K562 (cell line): ENCODE results near the gene CFAP157. TPM values are rescaled to one million over a fixed set of nuclear protein-coding genes. Genes with fewer than 3 reads are reported as not detected.

Source experiments
- ATAC-seq: fragments of 200-7000 bp; cut with Tn5 transposase; 3 replicates; pipeline ENCODE4 v1.9.1; 2020; ENCODE audit warnings: moderate library complexity
- BruUV-seq: library from RNA; stranded (reverse); fragments of 400-500 nt; replicated peaks from 2 replicates; lab custom pipeline; 2021; lab: Mats Ljungman, UMichigan
- CTCF ChIA-PET: fragments of 300-600 bp; formaldehyde crosslinking; extraction: SDS; loops from one replicate; lab custom pipeline; 2021; ENCODE audit warnings: low intra/inter-chr PET ratio; lab: Yijun Ruan, JAX
- POLR2A ChIA-PET: fragments of 300-600, 350-650 bp; sonication (Branson Sonifier 250); formaldehyde crosslinking; extraction: SDS; loops from one replicate; lab custom pipeline; 2021; ENCODE audit warnings: antibody characterized with exemption, inconsistent platforms; lab: Yijun Ruan, JAX
- DNase-seq, 4 experiments: peaks; one replicate each; pipeline versions ENCODE4 v3.0.0 to v3.0.0-alpha.2; 2011 to 2018; ENCODE audit warnings: low spot score in 3 of 4, mixed read lengths in 3 of 4; ENCODE audit errors: extremely low read depth in 1 of 4
- FAIRE-seq: peaks from 2 replicates; lab custom pipeline; 2011; peaks lifted over from hg19 to GRCh38; lab: Jason Lieb, UNC
- H2AFZ ChIP-seq: 2 replicates; pipeline ENCODE4 v1.6.0; 2011; ENCODE audit warnings: low read depth, low read length, control low read depth, inconsistent platforms
- H3K27ac ChIP-seq: fragments of 200-600 bp; 3 replicates; pipeline ENCODE4 v1.8.0; 2011; ENCODE audit warnings: low read depth, mild to moderate bottlenecking, control low read depth, inconsistent platforms, low read length, moderate library complexity, mixed read lengths; ENCODE audit errors: extremely low read depth
- H3K27me3 ChIP-seq, 2 experiments: fragments of 300-600 bp in 1 of 2; 2 replicates in 1 of 2; 3 replicates in 1 of 2; pipeline versions ENCODE4 v1.6.0 to v1.8.0; 2011; ENCODE audit warnings: inconsistent platforms in 2 of 2, low read length in 2 of 2, mild to moderate bottlenecking in 1 of 2, mixed read lengths in 1 of 2, moderate library complexity in 1 of 2; ENCODE audit not compliant: control insufficient read depth in 2 of 2, insufficient read depth in 2 of 2
- H3K36me3 ChIP-seq: fragments of 300-600 bp; 3 replicates; pipeline ENCODE4 v1.8.0; 2011; ENCODE audit warnings: mild to moderate bottlenecking, low read length, inconsistent platforms; ENCODE audit not compliant: control insufficient read depth, insufficient read depth
- H3K4me1 ChIP-seq, 2 experiments: fragments of 200-600 bp in 1 of 2; replicated peaks in 1 of 2; 2 replicates in 1 of 2; 3 replicates in 1 of 2; pipeline versions ENCODE4 v1.5.1 to v1.8.0; 2011; ENCODE audit warnings: inconsistent platforms in 2 of 2, low read length in 2 of 2, mild to moderate bottlenecking in 1 of 2, mixed read lengths in 1 of 2, moderate library complexity in 1 of 2; ENCODE audit not compliant: control insufficient read depth in 2 of 2, insufficient read depth in 2 of 2
- H3K4me2 ChIP-seq: 2 replicates; pipeline ENCODE4 v1.6.1; 2011; ENCODE audit warnings: low read length, control low read depth, inconsistent platforms, mixed read lengths; ENCODE audit not compliant: insufficient read depth
- H3K4me3 ChIP-seq: fragments of 200-600 bp; sonication (generic), shearing (Covaris generic); 2 replicates; pipeline ENCODE4 v1.5.1; 2016; ENCODE audit warnings: control low read depth, inconsistent platforms
- H3K79me2 ChIP-seq: fragments of 200-600 bp; 3 replicates; pipeline ENCODE4 v1.8.0; 2011; ENCODE audit warnings: low read length, inconsistent platforms; ENCODE audit not compliant: control insufficient read depth, insufficient read depth
- H3K9ac ChIP-seq, 2 experiments: 2 replicates each; pipeline versions ENCODE4 v1.6.0 to v1.6.1; 2011; ENCODE audit warnings: low read depth in 2 of 2, low read length in 2 of 2, control low read depth in 1 of 2, inconsistent platforms in 1 of 2, mild to moderate bottlenecking in 1 of 2, mixed read lengths in 1 of 2; ENCODE audit not compliant: insufficient read depth in 1 of 2
- H3K9me1 ChIP-seq: one replicate; pipeline ENCODE4 v1.6.0; 2011; ENCODE audit warnings: inconsistent platforms, mild to moderate bottlenecking, low read length, moderate library complexity; ENCODE audit not compliant: control insufficient read depth, insufficient read depth
- H3K9me3 ChIP-seq: replicated peaks from 2 replicates; pipeline ENCODE4 v1.5.1; 2011; ENCODE audit warnings: low read depth, low read length, inconsistent platforms; ENCODE audit not compliant: control insufficient read depth, insufficient read depth
- H4K20me1 ChIP-seq: replicated peaks from 2 replicates; pipeline ENCODE4 v1.6.1; 2011; ENCODE audit warnings: low read length, inconsistent platforms, mixed read lengths; ENCODE audit not compliant: control insufficient read depth, insufficient read depth
- HMG20A ChIP-seq: fragments of 450-650 bp; formaldehyde crosslinking; conservative IDR thresholded peaks from 2 replicates; pipeline ENCODE4 v1.4.0; 2020; ENCODE audit warnings: mild to moderate bottlenecking, mixed read lengths
- RBFOX2 ChIP-seq: fragments of 200-400 bp; formaldehyde crosslinking; IDR thresholded peaks from 2 replicates; pipeline ENCODE4 v1.6.1; 2017; ENCODE audit warnings: low read depth, mild to moderate bottlenecking, low read length, moderate library complexity
- ZFPM2 ChIP-seq: fragments of 250-450 bp; sonication (Bioruptor Pico); IDR thresholded peaks from 2 replicates; pipeline ENCODE4 v1.5.1; 2022; ENCODE audit warnings: mild to moderate bottlenecking
- ZNF23 ChIP-seq: fragments of 250-450 bp; sonication (Bioruptor Pico); IDR thresholded peaks from 2 replicates; pipeline ENCODE4 v1.4.0; 2020; ENCODE audit warnings: mild to moderate bottlenecking
- WGBS: fragments of 100-300 bp; shearing (Covaris generic); methylation state at CpG from one replicate; pipeline ENCODE4 v1.1.6; 2016; ENCODE audit warnings: low coverage, mixed read lengths; ENCODE audit not compliant: insufficient coverage; ENCODE audit errors: missing lambda C conversion rate; 5-methylcytosine and 5-hydroxymethylcytosine counted together
- in situ Hi-C: fragments of 300-500 bp; cut with MboI; formaldehyde crosslinking; loops from 4 replicates; pipeline ENCODE4 v1.15.0; 2018; ENCODE audit warnings: inconsistent platforms, mixed read lengths
- intact Hi-C: fragments of 100-400 bp; cut with micrococcal nuclease; formaldehyde crosslinking; loops from 2 replicates; pipeline ENCODE4 v1.14.2; 2022
- polyA plus RNA-seq, 8 experiments: library from polyadenylated mRNA; depleted of rRNA in 4 of 8; stranded (reverse) in 5 of 8; unstranded in 3 of 8; fragments of >200 nt; fragmentation: Nextera tagmentation in 2 of 8; fragmentation: Illumina TruSeq in 1 of 8; extraction: Ambion mirVana in 2 of 8; extraction: Trizol in 1 of 8; gene quantifications; 2 replicates each; pipeline versions ENCODE4 v1.2.1 to v1.2.3, GENCODE V29; 2011 to 2014; ENCODE audit warnings: inconsistent platforms in 1 of 8, missing spikeins in 1 of 8
- total RNA-seq, 7 experiments: library from RNA; depleted of rRNA in 6 of 7; stranded (reverse); fragments of >200 nt in 6 of 7; fragmentation: Illumina TruSeq in 2 of 7; extraction: Trizol in 2 of 7; gene quantifications; 2 replicates each; pipeline versions ENCODE4 v1.2.1 to v1.2.3, GENCODE V29; 2011 to 2021; ENCODE audit warnings: low replicate concordance in 1 of 7
- TF ChIP-seq, protein P1 (sequence below): sonication (generic); formaldehyde crosslinking; IDR thresholded peaks from 2 replicates; pipeline ENCODE4 v1.4.0; 2020; ENCODE audit warnings: mild to moderate bottlenecking, missing genetic modification reagents

Gene CFAP157
- total and polyA plus RNA-seq, 9 of the 15 experiments (the other 6 are each of a cell fraction or from before 2014, with no cell fraction given) = 0.03 TPM; not detected in 8

DNA sequence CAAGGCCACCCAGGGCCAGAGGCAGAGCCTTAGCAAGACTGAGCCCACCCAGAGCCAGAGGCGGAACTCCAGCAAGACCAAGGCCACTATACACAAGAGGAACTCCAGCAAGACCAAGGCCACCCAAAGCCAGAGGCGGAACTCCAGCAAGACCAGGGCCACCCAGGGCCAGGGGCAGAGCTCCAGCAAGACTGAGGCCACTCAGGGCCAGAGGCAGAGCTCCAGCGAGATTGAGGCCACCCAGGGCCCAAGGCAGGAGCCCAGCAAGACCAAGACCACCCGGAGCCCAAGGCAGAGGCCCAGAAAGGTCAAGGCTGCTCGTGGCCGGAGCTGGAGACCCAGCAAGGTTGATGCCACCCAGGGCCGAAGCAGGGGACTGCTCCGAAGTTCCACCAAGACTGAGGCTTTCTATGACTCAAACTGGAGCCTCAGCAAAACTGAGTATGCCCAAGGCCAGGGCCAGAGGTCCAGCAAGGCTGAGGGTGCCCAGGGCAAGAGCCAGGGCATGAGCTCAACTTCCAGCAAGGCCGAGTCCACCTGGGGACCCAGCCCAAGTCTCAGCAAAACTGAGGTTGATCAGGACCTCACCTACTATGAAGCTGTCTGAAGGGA is 24.1 kb downstream of the CFAP157 start (continued):
- TF ChIP-seq, protein P1, sequence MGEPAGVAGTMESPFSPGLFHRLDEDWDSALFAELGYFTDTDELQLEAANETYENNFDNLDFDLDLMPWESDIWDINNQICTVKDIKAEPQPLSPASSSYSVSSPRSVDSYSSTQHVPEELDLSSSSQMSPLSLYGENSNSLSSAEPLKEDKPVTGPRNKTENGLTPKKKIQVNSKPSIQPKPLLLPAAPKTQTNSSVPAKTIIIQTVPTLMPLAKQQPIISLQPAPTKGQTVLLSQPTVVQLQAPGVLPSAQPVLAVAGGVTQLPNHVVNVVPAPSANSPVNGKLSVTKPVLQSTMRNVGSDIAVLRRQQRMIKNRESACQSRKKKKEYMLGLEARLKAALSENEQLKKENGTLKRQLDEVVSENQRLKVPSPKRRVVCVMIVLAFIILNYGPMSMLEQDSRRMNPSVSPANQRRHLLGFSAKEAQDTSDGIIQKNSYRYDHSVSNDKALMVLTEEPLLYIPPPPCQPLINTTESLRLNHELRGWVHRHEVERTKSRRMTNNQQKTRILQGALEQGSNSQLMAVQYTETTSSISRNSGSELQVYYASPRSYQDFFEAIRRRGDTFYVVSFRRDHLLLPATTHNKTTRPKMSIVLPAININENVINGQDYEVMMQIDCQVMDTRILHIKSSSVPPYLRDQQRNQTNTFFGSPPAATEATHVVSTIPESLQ (CRISPR knock-in tag) = no peak
- TF ChIP-seq ZFPM2 (CRISPR knock-in tag) = no peak
- TF ChIP-seq HMG20A (CRISPR knock-in tag) = no peak

DNA sequence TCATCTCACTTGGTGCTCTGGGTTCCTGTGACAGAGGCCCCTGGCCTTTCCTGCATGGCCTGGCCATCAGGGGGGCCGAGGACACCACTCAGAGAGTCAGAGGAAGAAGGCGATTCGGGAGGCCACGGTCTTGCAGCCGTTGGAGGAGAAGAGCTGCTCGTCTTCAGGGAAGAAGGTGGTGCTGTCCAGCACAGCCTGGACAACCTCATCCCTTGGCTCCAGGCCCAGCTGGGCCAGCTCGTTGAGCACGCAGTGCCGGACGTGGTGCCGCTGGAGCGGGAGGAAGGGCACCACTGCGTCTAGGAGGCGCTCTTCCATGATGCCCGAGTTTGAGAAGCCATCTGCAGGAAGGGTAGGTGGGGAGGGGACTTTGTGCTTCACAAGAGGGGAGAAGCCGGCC is 25.1 kb downstream of the CFAP157 start:
- Histone ChIP-seq H3K36me3 (no peaks in the 10 kb centered on the region), H3K9me3 (no peaks in the 10 kb centered on the region), H3K4me1 (peaks cover 7 to 39% of the 10 kb centered on the region in 2 experiments; a peak in 4 of 5 replicates), H4K20me1 (no peaks in the 10 kb centered on the region; the same call in 1 of the 2 replicates), H3K4me2 (no peak overlapping the region), H2AFZ (no peak overlapping the region), H3K9ac (peak overlapping the region in 1 of 2 experiments; percentile 31; a peak in 1 of 4 replicates), H3K9me1 (no peaks in the 10 kb centered on the region), H3K27me3 (no peaks in the 10 kb centered on the region), H3K79me2 (peaks cover 4% of the 10 kb centered on the region; the same call in 2 of the 3 replicates), H3K4me3 (no peak overlapping the region), H3K27ac (no peak overlapping the region)
- intact Hi-C loops (loop anchor here (10.0 kb wide), 1 partner anchor 303 kb away; no protein-coding TSS in a partner anchor), in situ Hi-C loops (loop anchor here (10.0 kb wide), 1 partner anchor 137 kb away; no protein-coding TSS in a partner anchor)
- no TSS peak for BruUV-seq
- ATAC-seq (no peak), DNase-seq (no peak), FAIRE-seq (no peak)
- POLR2A ChIA-PET = interaction anchor here (0.5 to 0.9 kb wide), 3 partner anchors 50 to 1712 kb away, joined by 3 to 4 read pairs (median 3); no protein-coding TSS in a partner anchor
- no peak for TF ChIP-seq ZNF23 (CRISPR knock-in tag)
- 0 out of 2 replicates have a peak, but pooled peaks have one; percentile 23 for TF ChIP-seq RBFOX2
- 76% methylated on average over 12 of the region's 16 CpGs for WGBS
- CTCF ChIA-PET = no interaction called here
